Transverse colon (tissue), 4 donors: ENCODE measurements around the gene TLR3. TPM values are rescaled to one million over a fixed set of nuclear protein-coding genes. Genes with fewer than 3 reads are reported as not detected.

ENCODE experiments used
- DNase-seq: peaks from one replicate; pipeline ENCODE4 v3.0.0-alpha.2; 2019
- H3K27ac ChIP-seq, 4 donors: fragments of 200-600 bp; sonication (generic); 2 replicates each; pipeline ENCODE4 v1.5.1; 2016 to 2018; ENCODE audit warnings: inconsistent platforms in 4 of 4
- H3K27me3 ChIP-seq: fragments of 200-600 bp; sonication (generic); 2 replicates; pipeline ENCODE4 v1.5.1; 2017; ENCODE audit warnings: inconsistent platforms
- H3K36me3 ChIP-seq, 4 donors: fragments of 200-600 bp; sonication (generic); 2 replicates each; pipeline ENCODE4 v1.5.1; 2017 to 2019; ENCODE audit warnings: inconsistent platforms in 4 of 4
- H3K4me1 ChIP-seq, 4 donors: fragments of 200-600 bp; sonication (generic); 2 replicates each; pipeline ENCODE4 v1.5.1; 2017 to 2020; ENCODE audit warnings: inconsistent platforms in 4 of 4
- H3K4me3 ChIP-seq, 4 donors: fragments of 200-600 bp; sonication (generic); 1 replicate in 1 of 4; 2 replicates in 3 of 4; pipeline versions ENCODE4 v1.5.1 to v1.6.1; 2017 to 2019; ENCODE audit warnings: inconsistent platforms in 4 of 4
- H3K9me3 ChIP-seq, 2 donors: fragments of 200-600 bp; sonication (generic); 2 replicates each; pipeline ENCODE4 v1.5.1; 2017 to 2019; ENCODE audit warnings: inconsistent platforms in 2 of 2
- EP300 ChIP-seq: sonication (generic); formaldehyde crosslinking; IDR thresholded peaks from one replicate; pipeline ENCODE4 v1.6.1; 2017; ENCODE audit warnings: antibody characterized with exemption, low read depth
- POLR2A ChIP-seq: fragments of 450-650 bp; IDR thresholded peaks from one replicate; pipeline ENCODE4 v1.6.1; 2016; ENCODE audit warnings: antibody characterized with exemption, mild to moderate bottlenecking, moderate library complexity
- POLR2AphosphoS5 ChIP-seq, 3 donors: sonication (generic); formaldehyde crosslinking; IDR thresholded peaks; one replicate each; pipeline ENCODE4 v1.6.1; 2016; ENCODE audit warnings: antibody characterized with exemption in 3 of 3
- WGBS, 2 donors: methylation state at CpG; one replicate each; pipeline ENCODE4 v1.1.5; 2018; ENCODE audit warnings: low coverage in 1 of 2; 5-methylcytosine and 5-hydroxymethylcytosine counted together
- in situ Hi-C, 4 donors: fragments of 200-750 bp; cut with MboI; loops; one replicate each; pipeline versions ENCODE4 v1.15.0 to v1.15.1; 2017; ENCODE audit warnings: low sequenced_read_pairs in 3 of 4, low pct_ligation_motif_present in 1 of 4, low pct_unique_long_range_greater_than_20kb in 1 of 4
- intact Hi-C: fragments of 100-400 bp; cut with DNase I; formaldehyde crosslinking; loops from one replicate; pipeline ENCODE4 v1.15.1; 2023; ENCODE audit warnings: low total_unique reads
- total RNA-seq, 4 donors: library from RNA; depleted of rRNA; stranded (reverse); fragments of >200 nt; gene quantifications; one replicate each; pipeline ENCODE4 v1.1.0, GENCODE V29; 2016
- TF ChIP-seq, protein P1 (sequence below), 5 experiments: fragments of 200-600 bp in 3 of 5; fragments of 450-650 bp in 2 of 5; sonication (generic) in 3 of 5; IDR thresholded peaks; 1 replicate in 2 of 5; 2 replicates in 3 of 5; pipeline ENCODE4 v1.5.1; 2016 to 2017; ENCODE audit warnings: antibody characterized with exemption in 5 of 5, inconsistent platforms in 3 of 5, mild to moderate bottlenecking in 2 of 5, moderate library complexity in 1 of 5

Gene TLR3
- total RNA-seq, 4 donors from 2014 or later, result 0.20 to 20.1 (median 9.8) TPM

DNA sequence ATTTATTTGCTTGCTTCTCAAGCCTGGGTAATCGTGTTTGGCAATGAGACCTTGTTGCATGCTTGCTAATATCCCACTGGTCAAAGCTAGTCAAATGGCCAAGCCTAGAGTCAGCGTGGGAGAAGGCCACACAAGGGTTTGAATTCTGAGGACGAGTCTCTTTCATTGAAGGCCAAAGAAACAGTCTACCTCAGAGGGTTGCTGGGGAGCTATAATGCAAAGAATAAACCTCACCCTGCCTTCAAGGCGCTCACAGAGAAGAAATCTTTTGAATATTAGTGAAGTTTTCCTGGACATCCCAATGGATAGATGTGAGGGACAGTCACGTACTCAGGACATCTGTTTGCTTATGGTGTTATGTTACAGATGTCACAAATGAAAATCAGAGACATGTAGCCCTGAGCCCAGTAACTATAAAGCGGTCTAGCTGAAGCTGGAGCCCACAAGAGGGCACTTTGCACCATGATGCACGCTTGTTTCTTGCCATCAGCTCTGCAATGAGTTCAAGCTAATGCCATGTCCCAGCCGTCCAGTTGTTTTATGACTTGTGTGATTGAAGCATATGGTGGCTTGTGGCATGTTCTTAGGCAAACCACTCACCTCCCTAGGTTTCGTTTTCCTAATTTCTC, 1.1 kb upstream of the TLR3 start:
- H3K27me3 ChIP-seq, result no peaks in the 10 kb centered on the region
- no peaks in the 10 kb centered on the region for H3K36me3 ChIP-seq
- in situ Hi-C loops, result no loop called here
- H3K4me1 ChIP-seq, result peaks cover 0 to 21% (median 5%) of the 10 kb centered on the region in 4 donors
- DNase-seq, result peak; percentile 80
- WGBS, 2 donors, result 34 to 37% methylated on average over 5 to 9 of the region's 9 CpGs
- intact Hi-C loops, result loop anchor here (5.0 kb wide), 1 partner anchor 69 kb away; no protein-coding TSS in a partner anchor
- TF ChIP-seq EP300 (no peak), POLR2A (no peak), POLR2AphosphoS5 (IDR thresholded peaks at IDR 0.05) (peak in 1 of 3 donors; percentile 17)
- TF ChIP-seq, protein P1, sequence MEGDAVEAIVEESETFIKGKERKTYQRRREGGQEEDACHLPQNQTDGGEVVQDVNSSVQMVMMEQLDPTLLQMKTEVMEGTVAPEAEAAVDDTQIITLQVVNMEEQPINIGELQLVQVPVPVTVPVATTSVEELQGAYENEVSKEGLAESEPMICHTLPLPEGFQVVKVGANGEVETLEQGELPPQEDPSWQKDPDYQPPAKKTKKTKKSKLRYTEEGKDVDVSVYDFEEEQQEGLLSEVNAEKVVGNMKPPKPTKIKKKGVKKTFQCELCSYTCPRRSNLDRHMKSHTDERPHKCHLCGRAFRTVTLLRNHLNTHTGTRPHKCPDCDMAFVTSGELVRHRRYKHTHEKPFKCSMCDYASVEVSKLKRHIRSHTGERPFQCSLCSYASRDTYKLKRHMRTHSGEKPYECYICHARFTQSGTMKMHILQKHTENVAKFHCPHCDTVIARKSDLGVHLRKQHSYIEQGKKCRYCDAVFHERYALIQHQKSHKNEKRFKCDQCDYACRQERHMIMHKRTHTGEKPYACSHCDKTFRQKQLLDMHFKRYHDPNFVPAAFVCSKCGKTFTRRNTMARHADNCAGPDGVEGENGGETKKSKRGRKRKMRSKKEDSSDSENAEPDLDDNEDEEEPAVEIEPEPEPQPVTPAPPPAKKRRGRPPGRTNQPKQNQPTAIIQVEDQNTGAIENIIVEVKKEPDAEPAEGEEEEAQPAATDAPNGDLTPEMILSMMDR (IDR thresholded peaks at IDR 0.05), result peak; percentile 49 to 56 (median 51)
- peak overlapping the region in 3 of 4 donors; percentile 39 to 69 (median 53) for H3K4me3 ChIP-seq
- H3K27ac ChIP-seq, result peak overlapping the region; percentile 58 to 81 (median 80)
- H3K9me3 ChIP-seq, result no peaks in the 10 kb centered on the region

GRCh38 chr4:186069729-186070128, 773 bp downstream of the TLR3 start:
- TF ChIP-seq EP300, result no peak
- TF ChIP-seq POLR2AphosphoS5 (IDR thresholded peaks at IDR 0.05), result no peak
- TF ChIP-seq, protein P1 (IDR thresholded peaks at IDR 0.05), result no peak
- no peak for TF ChIP-seq POLR2A
- Histone ChIP-seq H3K27me3 (no peaks in the 10 kb centered on the region), H3K4me1 (peaks cover 0 to 21% (median 5%) of the 10 kb centered on the region in 4 donors), H3K27ac (peak overlapping the region; percentile 58 to 81 (median 80)), H3K4me3 (peak overlapping the region in 3 of 4 donors; percentile 39 to 69 (median 53)), H3K36me3 (no peaks in the 10 kb centered on the region), H3K9me3 (no peaks in the 10 kb centered on the region)
- intact Hi-C loops, result loop anchor here (5.0 kb wide), 1 partner anchor 68 kb away; no protein-coding TSS in a partner anchor
- in situ Hi-C loops, result loop anchor here in 1 of 4 donors (5.0 kb wide), 1 partner anchor 68 kb away; no protein-coding TSS in a partner anchor
- DNase-seq, result no peak
- WGBS, 2 donors, result 51 to 54% methylated on average over 2 to 4 of the region's 4 CpGs

DNA sequence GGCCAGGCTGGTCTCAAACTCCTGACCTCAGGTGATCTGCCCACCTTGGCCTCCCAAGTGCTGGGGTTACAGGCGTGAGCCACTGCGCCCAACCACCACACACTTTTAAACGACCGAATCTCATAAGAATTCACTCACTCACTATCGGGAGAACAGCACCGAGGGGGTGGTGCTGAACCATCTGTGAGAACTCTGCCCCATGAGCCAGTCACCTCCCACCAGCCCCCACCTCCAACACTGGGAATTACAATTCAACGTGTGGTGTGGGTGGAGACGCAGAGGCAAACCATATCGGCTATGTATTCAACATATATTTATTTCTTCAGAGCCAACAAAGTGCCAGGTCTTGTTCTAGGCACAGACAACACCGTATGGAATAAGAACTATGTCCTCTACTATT, 3.6 kb downstream of the TLR3 start:
- Histone ChIP-seq H3K9me3 (no peaks in the 10 kb centered on the region), H3K27ac (no peak overlapping the region), H3K36me3 (no peaks in the 10 kb centered on the region), H3K27me3 (no peaks in the 10 kb centered on the region), H3K4me3 (no peak overlapping the region), H3K4me1 (peaks cover 0 to 20% (median 5%) of the 10 kb centered on the region in 4 donors)
- TF ChIP-seq EP300 (no peak), POLR2AphosphoS5 (IDR thresholded peaks at IDR 0.05) (no peak), POLR2A (no peak)
- TF ChIP-seq, protein P1 (IDR thresholded peaks at IDR 0.05), result no peak
- intact Hi-C loops (no loop called here), in situ Hi-C loops (loop anchor here in 1 of 4 donors (5.0 kb wide), 1 partner anchor 65 kb away; no protein-coding TSS in a partner anchor)
- 95% methylated on average over 8 to 10 of the region's 10 CpGs for WGBS, 2 donors
- no peak for DNase-seq

GRCh38 chr4:186074189-186074588, 5.2 kb downstream of the TLR3 start:
- no peak overlapping the region for H3K27ac ChIP-seq
- H3K9me3 ChIP-seq, result no peaks in the 10 kb centered on the region
- H3K36me3 ChIP-seq, result no peaks in the 10 kb centered on the region
- TF ChIP-seq POLR2AphosphoS5 (IDR thresholded peaks at IDR 0.05) (no peak), POLR2A (no peak), EP300 (no peak)
- TF ChIP-seq, protein P1 (IDR thresholded peaks at IDR 0.05), result no peak
- H3K4me3 ChIP-seq, result no peak overlapping the region
- 51 to 75% methylated on average over 5 to 7 of the region's 7 CpGs for WGBS, 2 donors
- H3K27me3 ChIP-seq, result no peaks in the 10 kb centered on the region
- in situ Hi-C loops, result loop anchor here in 1 of 4 donors (5.0 kb wide), 1 partner anchor 63 kb away; no protein-coding TSS in a partner anchor
- peaks cover 0 to 11% (median 5%) of the 10 kb centered on the region in 4 donors for H3K4me1 ChIP-seq
- intact Hi-C loops, result no loop called here
- no peak for DNase-seq
